ENCODE results near the gene ZFP36. TPM values are rescaled to one million over a fixed set of nuclear protein-coding genes. Genes with fewer than 3 reads are reported as not detected.

The ZFP36 gene, protein sequence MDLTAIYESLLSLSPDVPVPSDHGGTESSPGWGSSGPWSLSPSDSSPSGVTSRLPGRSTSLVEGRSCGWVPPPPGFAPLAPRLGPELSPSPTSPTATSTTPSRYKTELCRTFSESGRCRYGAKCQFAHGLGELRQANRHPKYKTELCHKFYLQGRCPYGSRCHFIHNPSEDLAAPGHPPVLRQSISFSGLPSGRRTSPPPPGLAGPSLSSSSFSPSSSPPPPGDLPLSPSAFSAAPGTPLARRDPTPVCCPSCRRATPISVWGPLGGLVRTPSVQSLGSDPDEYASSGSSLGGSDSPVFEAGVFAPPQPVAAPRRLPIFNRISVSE
- total RNA-seq (100 to 1,000 TPM; 205 to 955 TPM), polyA plus RNA-seq (100 to 1,000 TPM; 124 to 360 TPM)
- long read RNA-seq, donor 1, transcript ZFP36-203 (2 exons, 1,786 nt) = major isoform, 465 of 979 reads
- long read RNA-seq, donor 1, partial matches to known transcripts = 0 of 979 reads
- long read RNA-seq, donor 1, other reads (novel, unspliced or antisense) = 514 of 979 reads
- long read RNA-seq, donor 2, transcript ZFP36-203 (2 exons, 1,786 nt) = major isoform, 67 of 142 reads
- long read RNA-seq, donor 2, partial matches to known transcripts = 0 of 142 reads
- long read RNA-seq, donor 2, other reads (novel, unspliced or antisense) = 75 of 142 reads

DNA sequence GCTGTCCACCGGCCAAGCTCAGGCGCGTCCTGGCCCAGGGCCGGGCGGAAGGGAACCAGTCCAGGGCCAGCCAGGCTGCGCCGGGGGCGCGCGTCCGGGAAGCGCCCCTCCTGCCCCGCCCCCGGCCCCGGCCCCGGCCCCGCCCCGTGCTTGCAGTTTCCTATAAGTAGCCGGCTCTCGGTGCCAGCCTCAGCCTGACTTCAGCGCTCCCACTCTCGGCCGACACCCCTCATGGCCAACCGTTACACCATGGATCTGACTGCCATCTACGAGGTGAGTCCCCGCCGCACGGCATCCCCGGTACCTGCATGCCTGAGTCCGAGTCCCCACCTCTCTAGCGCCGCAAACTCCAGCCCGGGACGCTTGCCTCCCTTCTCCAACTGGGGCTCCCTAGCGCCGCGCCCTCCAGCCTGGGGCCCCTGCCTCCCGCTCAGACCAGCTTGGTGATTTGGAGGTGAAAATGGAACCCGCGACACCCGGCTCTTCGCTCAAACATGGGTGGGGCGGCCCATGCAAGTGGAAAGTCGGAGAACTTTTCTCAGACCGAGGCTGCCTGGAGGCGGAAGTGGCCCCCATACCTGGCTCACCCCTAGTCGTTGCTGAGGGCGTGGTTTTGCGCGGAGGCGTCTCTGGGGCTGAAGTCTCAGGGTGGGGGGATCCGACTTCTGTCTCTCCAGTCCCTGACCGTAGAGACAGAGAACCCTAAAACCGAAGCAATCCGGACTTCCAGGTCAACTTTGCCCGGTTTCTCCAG, at the start of gene ZFP36:
TSS of gene ZFP36 (plus strand) at position 192 of the 754 bp plus-strand sequence. CDS start at position 250, 58 bp downstream.
- Histone ChIP-seq H3K36me3 (ENCODE audit: control insufficient read depth in 1 of 2, insufficient read depth in 2 of 2, low read length in 1 of 2) (peaks cover 0 to 2% of the 10 kb centered on the region in 2 donors), H3K27me3 (ENCODE audit: control insufficient read depth in 1 of 2, insufficient read depth in 2 of 2, low read length in 1 of 2) (peaks cover 0 to 2% of the 10 kb centered on the region in 2 donors), H3K4me1 (ENCODE audit: control insufficient read depth in 1 of 2, insufficient read depth in 2 of 2, low read length in 2 of 2) (no peaks in the 10 kb centered on the region), H3K9me3 (ENCODE audit: control insufficient read depth, low read length) (no peaks in the 10 kb centered on the region), H3K27ac (ENCODE audit: low read depth in 1 of 2, low read length in 2 of 2) (peak within 1 kb of the TSS; percentile 74 to 97), H3K4me3 (ENCODE audit: low read length in 2 of 2) (peak within 1 kb of the TSS; percentile 79 to 89)
- 0% methylated on average over 52 to 56 of the region's 56 CpGs for WGBS, 2 donors
- peak; percentile 93 to 98 for DNase-seq
- intact Hi-C loops (cut with DNase I) = loop anchor here (10.0 kb wide), 1 partner anchor 1152 kb away; the partner anchor contains the start of gene PPP1R14A (in 2 of the 2)
- peak; percentile 55 for ATAC-seq (ENCODE audit: low FRiP score)

DNA sequence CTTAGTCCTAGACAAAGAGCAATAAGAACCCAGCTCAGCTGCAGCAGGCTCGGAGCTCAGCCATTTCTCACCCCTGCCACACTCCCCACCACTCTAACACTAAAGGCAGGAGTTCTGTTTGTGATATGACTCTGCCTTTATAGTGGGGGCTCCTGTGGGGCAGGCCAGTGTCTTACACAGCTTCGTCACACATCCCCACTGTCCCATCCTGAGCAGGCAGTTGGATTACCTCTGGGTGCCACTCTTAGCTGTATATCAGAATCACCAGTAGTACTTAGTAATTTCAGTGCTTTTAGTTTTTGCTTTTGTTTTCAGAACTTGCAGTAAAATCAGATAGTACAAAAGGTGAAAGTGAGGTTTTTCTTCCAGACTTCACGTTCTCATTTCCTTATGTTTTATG, 47.6 kb upstream of the ZFP36 start:
- no peak overlapping the region for H3K4me3 ChIP-seq (ENCODE audit: low read length in 2 of 2)
- intact Hi-C loops (cut with DNase I) = loop anchor here in 1 of 2 donors (5.0 kb wide), 1 partner anchor 703 kb away; no protein-coding TSS in a partner anchor
- H3K36me3 ChIP-seq (ENCODE audit: control insufficient read depth in 1 of 2, insufficient read depth in 2 of 2, low read length in 1 of 2) = peaks cover 0 to 7% of the 10 kb centered on the region in 2 donors
- H3K27ac ChIP-seq (ENCODE audit: low read depth in 1 of 2, low read length in 2 of 2) = no peak overlapping the region
- DNase-seq (peak in 1 of 2 donors; percentile 32), ATAC-seq (ENCODE audit: low FRiP score) (no peak)
- H3K9me3 ChIP-seq (ENCODE audit: control insufficient read depth, low read length) = no peaks in the 10 kb centered on the region
- 90 to 94% methylated on average over 3 of the region's 3 CpGs for WGBS, 2 donors
- no peaks in the 10 kb centered on the region for H3K27me3 ChIP-seq (ENCODE audit: control insufficient read depth in 1 of 2, insufficient read depth in 2 of 2, low read length in 1 of 2)
- no peaks in the 10 kb centered on the region for H3K4me1 ChIP-seq (ENCODE audit: control insufficient read depth in 1 of 2, insufficient read depth in 2 of 2, low read length in 2 of 2)

DNA sequence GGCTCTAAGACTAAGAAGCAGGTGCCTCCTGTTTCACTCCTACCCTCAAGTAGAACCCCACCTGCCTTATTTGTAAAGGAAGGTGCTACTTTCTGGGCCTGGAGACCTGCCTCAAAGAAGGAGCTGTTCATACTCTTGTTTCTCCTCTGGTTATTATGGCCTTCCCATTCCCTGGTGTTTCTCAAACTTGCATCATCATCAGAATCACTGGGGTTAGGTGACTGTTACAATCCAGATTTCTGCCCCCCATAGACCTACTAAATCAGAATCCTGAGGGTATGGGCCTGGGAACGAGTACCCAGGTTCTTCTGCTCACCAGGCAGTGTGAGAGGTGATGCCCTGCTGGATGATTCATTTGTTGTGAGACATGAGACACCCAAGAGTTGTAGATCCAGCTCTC, 46.0 kb upstream of the ZFP36 start:
- no peaks in the 10 kb centered on the region for H3K27me3 ChIP-seq (ENCODE audit: control insufficient read depth in 1 of 2, insufficient read depth in 2 of 2, low read length in 1 of 2)
- peaks cover 0 to 7% of the 10 kb centered on the region in 2 donors for H3K36me3 ChIP-seq (ENCODE audit: control insufficient read depth in 1 of 2, insufficient read depth in 2 of 2, low read length in 1 of 2)
- H3K9me3 ChIP-seq (ENCODE audit: control insufficient read depth, low read length) = no peaks in the 10 kb centered on the region
- intact Hi-C loops (cut with DNase I) = no loop called here
- no peaks in the 10 kb centered on the region for H3K4me1 ChIP-seq (ENCODE audit: control insufficient read depth in 1 of 2, insufficient read depth in 2 of 2, low read length in 2 of 2)
- no peak overlapping the region for H3K4me3 ChIP-seq (ENCODE audit: low read length in 2 of 2)
- no peak overlapping the region for H3K27ac ChIP-seq (ENCODE audit: low read depth in 1 of 2, low read length in 2 of 2)
- DNase-seq (no peak), ATAC-seq (ENCODE audit: low FRiP score) (no peak)
- WGBS, 2 donors = 57 to 67% methylated on average over 1 of the region's 1 CpG

DNA sequence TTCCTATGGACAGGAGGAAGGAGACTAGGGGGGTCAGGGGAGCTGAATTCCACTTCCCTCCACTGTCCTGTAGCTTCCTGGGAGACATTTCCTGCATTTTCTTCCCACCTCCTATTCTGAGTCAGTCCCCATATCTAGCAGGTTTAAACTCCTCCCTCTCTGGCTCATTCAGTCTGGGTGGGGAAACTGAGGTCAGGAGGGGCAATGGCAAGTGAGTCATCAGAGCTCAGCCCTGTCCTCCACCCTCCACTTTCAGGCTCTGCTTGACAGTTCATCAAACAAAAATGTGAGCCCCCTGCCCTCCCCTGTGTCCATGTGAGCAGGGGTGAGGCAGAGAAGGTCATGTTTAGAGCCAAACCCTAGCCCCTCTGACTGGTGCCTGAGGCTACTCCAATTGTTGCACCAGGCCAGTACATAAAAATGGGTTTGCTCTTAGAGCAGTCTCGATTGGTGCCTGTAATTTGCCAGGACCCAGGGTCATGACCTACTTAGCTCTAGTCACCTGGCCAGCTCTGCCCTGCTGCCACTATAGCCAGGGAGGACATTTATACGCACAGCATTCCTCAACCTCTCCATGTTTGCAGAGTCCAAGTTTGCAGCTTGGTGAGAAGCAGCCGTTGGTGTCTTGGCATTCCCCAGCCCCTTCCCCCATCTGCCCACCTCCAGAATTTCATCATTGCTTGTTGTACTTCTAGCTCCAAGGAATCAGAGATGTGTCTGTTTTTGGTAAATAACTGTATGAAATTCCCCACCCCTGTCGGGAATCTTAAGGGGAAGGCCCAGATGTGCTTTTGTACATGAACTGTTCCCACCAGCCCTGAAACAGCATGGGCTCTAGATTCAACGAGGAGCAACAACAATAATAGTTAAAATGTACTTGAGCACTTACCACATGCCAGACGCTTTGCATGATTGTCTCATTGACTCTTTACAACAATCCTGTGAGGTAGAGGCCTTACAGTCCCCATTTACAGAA, 43.7 kb upstream of the ZFP36 start:
- ATAC-seq (ENCODE audit: low FRiP score) (peak; percentile 67), DNase-seq (peak in 1 of 2 donors; percentile 58)
- H3K4me1 ChIP-seq (ENCODE audit: control insufficient read depth in 1 of 2, insufficient read depth in 2 of 2, low read length in 2 of 2) = no peaks in the 10 kb centered on the region
- no peak overlapping the region for H3K4me3 ChIP-seq (ENCODE audit: low read length in 2 of 2)
- intact Hi-C loops (cut with DNase I) = no loop called here
- 62 to 68% methylated on average over 6 of the region's 6 CpGs for WGBS, 2 donors
- peaks cover 0 to 4% of the 10 kb centered on the region in 2 donors for H3K36me3 ChIP-seq (ENCODE audit: control insufficient read depth in 1 of 2, insufficient read depth in 2 of 2, low read length in 1 of 2)
- H3K27ac ChIP-seq (ENCODE audit: low read depth in 1 of 2, low read length in 2 of 2) = no peak overlapping the region
- no peaks in the 10 kb centered on the region for H3K9me3 ChIP-seq (ENCODE audit: control insufficient read depth, low read length)
- no peaks in the 10 kb centered on the region for H3K27me3 ChIP-seq (ENCODE audit: control insufficient read depth in 1 of 2, insufficient read depth in 2 of 2, low read length in 1 of 2)

DNA sequence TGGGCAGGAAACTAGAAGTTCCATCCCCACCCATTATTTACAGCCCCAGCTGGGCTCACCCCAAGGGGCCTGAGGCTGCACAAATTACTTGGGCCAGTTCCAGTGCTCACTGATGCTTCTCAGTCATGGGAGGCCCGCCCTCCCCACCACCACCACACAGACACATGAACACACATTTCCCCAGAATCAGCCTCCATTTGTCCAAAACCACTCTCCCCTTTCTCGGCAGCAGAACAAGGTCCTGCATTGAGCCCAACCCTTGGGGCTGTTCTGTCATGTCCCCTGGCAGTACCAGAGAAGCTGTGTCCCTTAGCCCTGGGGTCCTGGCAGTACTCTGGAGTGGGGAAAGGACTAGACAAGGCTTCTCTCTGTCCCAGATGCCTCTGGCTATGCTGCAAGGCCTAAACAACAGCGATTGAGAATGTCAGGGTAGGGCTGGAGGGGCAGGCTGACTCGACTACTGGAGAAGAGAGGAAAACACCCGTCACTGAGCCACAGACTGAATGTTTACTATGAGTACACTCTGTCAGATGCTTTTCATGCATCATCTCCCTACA, 42.7 kb upstream of the ZFP36 start:
- 84 to 89% methylated on average over 5 of the region's 5 CpGs for WGBS, 2 donors
- H3K4me1 ChIP-seq (ENCODE audit: control insufficient read depth in 1 of 2, insufficient read depth in 2 of 2, low read length in 2 of 2) = no peaks in the 10 kb centered on the region
- no peak overlapping the region for H3K27ac ChIP-seq (ENCODE audit: low read depth in 1 of 2, low read length in 2 of 2)
- no peaks in the 10 kb centered on the region for H3K9me3 ChIP-seq (ENCODE audit: control insufficient read depth, low read length)
- no peaks in the 10 kb centered on the region for H3K27me3 ChIP-seq (ENCODE audit: control insufficient read depth in 1 of 2, insufficient read depth in 2 of 2, low read length in 1 of 2)
- ATAC-seq (ENCODE audit: low FRiP score) (peak; percentile 73), DNase-seq (peak in 1 of 2 donors; percentile 70)
- no peaks in the 10 kb centered on the region for H3K36me3 ChIP-seq (ENCODE audit: control insufficient read depth in 1 of 2, insufficient read depth in 2 of 2, low read length in 1 of 2)
- intact Hi-C loops (cut with DNase I) = no loop called here
- H3K4me3 ChIP-seq (ENCODE audit: low read length in 2 of 2) = no peak overlapping the region

DNA sequence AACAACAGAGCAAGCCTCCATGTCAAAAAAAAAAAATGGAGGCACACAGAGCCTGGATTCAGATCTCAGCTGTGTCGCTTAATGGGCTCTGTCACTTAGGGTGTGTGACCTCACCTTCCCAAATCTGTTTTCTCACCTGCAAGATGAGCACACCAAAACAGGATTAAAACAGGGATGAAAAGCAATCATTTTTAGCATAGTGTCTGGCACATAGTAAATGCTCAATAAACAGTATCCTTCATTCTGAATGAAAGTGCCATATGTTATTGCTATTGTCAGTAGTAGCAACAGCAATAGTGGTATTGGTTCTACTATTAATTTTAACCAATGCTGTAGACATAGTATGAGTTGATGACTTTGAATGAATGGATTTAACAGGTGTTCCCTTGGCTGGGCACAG, 41.1 kb upstream of the ZFP36 start:
- DNase-seq (no peak), ATAC-seq (ENCODE audit: low FRiP score) (no peak)
- no peak overlapping the region for H3K4me3 ChIP-seq (ENCODE audit: low read length in 2 of 2)
- H3K9me3 ChIP-seq (ENCODE audit: control insufficient read depth, low read length) = no peaks in the 10 kb centered on the region
- peaks cover 0 to 4% of the 10 kb centered on the region in 2 donors for H3K36me3 ChIP-seq (ENCODE audit: control insufficient read depth in 1 of 2, insufficient read depth in 2 of 2, low read length in 1 of 2)
- intact Hi-C loops (cut with DNase I) = no loop called here
- no peaks in the 10 kb centered on the region for H3K27me3 ChIP-seq (ENCODE audit: control insufficient read depth in 1 of 2, insufficient read depth in 2 of 2, low read length in 1 of 2)
- H3K27ac ChIP-seq (ENCODE audit: low read depth in 1 of 2, low read length in 2 of 2) = no peak overlapping the region
- H3K4me1 ChIP-seq (ENCODE audit: control insufficient read depth in 1 of 2, insufficient read depth in 2 of 2, low read length in 2 of 2) = no peaks in the 10 kb centered on the region
- 100% methylated on average over 1 of the region's 1 CpG for WGBS, 2 donors

DNA sequence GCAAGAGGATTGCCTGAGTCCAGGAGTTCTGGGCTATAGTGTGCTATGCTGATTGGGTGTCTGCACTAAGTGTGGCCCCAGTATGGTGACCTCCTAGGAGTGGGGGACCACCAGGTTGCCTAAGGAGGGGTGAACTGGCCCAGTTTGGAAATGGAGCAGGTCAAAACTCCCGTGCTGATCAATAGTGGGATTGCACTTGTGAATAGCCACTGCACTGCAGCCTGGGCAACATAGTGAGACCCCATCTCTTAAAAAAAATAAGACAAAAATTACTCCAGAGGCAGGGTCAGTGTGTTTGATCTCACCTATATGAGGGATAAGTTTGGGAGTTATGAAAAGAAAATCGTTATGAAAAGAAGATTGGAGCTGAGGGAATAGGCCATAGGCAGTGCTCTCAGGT, 37.4 kb upstream of the ZFP36 start:
- 85 to 93% methylated on average over 2 of the region's 2 CpGs for WGBS, 2 donors
- no peak overlapping the region for H3K4me3 ChIP-seq (ENCODE audit: low read length in 2 of 2)
- H3K4me1 ChIP-seq (ENCODE audit: control insufficient read depth in 1 of 2, insufficient read depth in 2 of 2, low read length in 2 of 2) = peaks cover 0 to 3% of the 10 kb centered on the region in 2 donors
- intact Hi-C loops (cut with DNase I) = no loop called here
- H3K36me3 ChIP-seq (ENCODE audit: control insufficient read depth in 1 of 2, insufficient read depth in 2 of 2, low read length in 1 of 2) = peaks cover 0 to 4% of the 10 kb centered on the region in 2 donors
- ATAC-seq (ENCODE audit: low FRiP score) = no peak
- H3K27ac ChIP-seq (ENCODE audit: low read depth in 1 of 2, low read length in 2 of 2) = no peak overlapping the region
- peak in 1 of 2 donors; percentile 7 for DNase-seq
- no peaks in the 10 kb centered on the region for H3K9me3 ChIP-seq (ENCODE audit: control insufficient read depth, low read length)
- H3K27me3 ChIP-seq (ENCODE audit: control insufficient read depth in 1 of 2, insufficient read depth in 2 of 2, low read length in 1 of 2) = no peaks in the 10 kb centered on the region

All from aorta (tissue), 5 donors.